ENCODE data around the gene TYK2.
A peak's percentile ranks its signal among the peaks of the same experiment; 100 is the strongest.

The TYK2 gene

GRCh38 chr19:10333758-10334587, 46.4 kb downstream of the TYK2 start:
- DNase-seq (ENCODE audit: low read depth) = no peak

- peak; percentile 97 for DNase-seq (ENCODE audit: low read depth)
These were observed 47.2 kb downstream of the TYK2 start, which contains the start of gene RAVER1 for GRCh38 chr19:10332965-10333757. RAVER1 (minus strand) TSS chr19:10333529; CDS start chr19:10333507, 22 bp downstream.

DNA sequence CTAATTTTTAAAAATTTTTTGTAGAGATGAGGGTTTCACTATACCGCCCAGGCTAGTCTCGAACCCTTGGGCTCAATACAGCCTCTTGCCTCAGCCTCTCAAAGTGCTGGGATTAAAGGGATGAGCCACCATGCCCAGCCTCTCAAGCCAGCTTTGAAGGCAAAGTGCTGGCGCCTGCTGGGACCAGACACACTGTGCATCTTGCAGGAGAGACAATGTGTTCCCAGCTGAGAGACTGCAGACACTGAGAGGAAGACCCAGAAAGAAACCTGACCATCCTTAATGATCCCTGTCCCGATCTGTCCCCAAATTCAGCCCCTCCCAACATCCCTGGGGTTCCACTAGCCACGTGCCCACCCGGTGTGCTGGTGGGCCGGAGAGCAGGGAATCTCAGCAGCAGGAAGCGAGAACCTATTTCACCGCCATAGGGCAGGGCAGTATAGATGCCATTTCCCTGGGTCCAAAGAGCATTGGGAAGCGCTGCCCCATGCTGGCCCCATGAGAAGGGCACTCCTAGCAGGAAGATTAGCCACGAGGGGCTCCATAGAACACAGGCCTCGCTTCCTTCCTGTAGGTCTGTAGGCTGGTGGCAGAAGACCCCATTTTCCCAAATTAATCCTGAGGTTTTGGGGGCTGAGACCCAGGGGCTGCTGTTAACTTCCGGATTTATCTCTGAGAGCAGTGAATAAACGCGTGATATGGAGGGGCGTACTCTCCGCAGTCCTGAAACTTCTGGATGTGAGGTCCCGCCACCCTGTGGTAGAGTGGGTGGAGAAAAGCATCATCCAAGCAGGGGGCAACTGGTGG, 48.0 kb downstream of the TYK2 start:
- DNase-seq (ENCODE audit: low read depth) = no peak

GRCh38 chr19:10329555-10329954, 50.8 kb downstream of the TYK2 start:
- DNase-seq (ENCODE audit: low read depth) = no peak

DNA sequence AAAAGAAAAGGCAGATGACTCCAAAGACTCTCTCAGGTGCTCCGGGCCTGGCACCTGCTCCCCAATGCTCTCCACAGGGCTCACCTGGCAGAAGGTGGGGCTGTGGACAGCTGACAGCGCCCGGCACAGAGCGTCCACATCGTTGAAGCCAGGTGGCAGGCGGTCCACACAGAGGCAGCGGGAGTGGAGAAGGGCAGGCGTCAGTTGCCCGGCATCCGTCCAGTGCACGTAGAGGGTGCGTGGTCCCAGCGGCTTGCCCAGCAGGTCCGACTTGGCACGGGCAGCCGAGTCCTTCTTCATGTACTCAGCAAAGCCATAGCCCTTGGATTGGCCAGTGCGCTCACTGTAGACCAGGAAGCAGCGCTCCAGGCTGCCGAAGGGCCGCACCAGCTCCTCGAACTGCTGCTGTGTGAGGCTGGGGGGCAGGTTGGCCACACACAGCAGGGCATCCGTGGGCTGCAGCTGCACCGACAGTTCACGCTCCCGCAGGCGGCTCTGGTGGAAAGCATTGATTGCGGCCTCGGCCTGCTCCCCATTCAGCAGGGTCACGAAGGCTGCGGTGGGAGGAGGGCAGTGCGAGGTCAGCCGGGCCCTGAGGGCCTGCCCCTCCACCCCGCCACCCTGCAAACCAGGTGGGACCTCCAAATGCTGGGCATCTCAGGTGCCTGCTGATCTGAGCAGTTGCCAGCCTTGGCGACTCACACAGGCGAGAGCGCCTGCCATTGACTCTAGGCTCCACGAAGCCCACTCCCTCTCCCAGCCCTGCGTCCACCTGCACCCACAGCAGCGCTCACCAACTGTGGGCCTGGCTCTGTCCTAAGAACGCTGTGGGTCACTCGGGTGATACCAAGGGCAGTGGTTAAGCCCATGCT, 51.6 kb downstream of the TYK2 start:
- no peak for DNase-seq (ENCODE audit: low read depth)

- DNase-seq (ENCODE audit: low read depth) = no peak
These were observed 52.6 kb downstream of the TYK2 start for GRCh38 chr19:10327793-10328192.

DNA sequence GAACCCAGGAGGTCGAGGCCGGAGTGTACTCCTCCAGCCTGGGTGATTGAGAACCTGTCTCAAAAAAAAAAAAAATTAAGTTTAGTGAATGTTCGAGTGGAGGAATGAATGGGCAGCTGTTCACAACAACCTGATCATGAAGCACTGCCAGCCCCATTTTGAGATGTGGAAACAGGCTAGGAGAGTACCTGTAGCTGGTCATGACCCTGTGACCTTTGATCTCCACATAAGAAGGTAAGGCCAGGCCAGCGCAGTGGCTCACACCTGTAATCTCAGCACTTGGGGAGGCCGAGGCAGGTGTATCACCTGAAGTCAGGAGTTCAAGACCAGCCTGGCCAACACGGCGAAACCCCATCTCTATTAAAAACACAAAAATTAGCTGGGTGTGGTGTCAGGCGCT, 54.6 kb downstream of the TYK2 start:
- no peak for DNase-seq (ENCODE audit: low read depth)

DNA sequence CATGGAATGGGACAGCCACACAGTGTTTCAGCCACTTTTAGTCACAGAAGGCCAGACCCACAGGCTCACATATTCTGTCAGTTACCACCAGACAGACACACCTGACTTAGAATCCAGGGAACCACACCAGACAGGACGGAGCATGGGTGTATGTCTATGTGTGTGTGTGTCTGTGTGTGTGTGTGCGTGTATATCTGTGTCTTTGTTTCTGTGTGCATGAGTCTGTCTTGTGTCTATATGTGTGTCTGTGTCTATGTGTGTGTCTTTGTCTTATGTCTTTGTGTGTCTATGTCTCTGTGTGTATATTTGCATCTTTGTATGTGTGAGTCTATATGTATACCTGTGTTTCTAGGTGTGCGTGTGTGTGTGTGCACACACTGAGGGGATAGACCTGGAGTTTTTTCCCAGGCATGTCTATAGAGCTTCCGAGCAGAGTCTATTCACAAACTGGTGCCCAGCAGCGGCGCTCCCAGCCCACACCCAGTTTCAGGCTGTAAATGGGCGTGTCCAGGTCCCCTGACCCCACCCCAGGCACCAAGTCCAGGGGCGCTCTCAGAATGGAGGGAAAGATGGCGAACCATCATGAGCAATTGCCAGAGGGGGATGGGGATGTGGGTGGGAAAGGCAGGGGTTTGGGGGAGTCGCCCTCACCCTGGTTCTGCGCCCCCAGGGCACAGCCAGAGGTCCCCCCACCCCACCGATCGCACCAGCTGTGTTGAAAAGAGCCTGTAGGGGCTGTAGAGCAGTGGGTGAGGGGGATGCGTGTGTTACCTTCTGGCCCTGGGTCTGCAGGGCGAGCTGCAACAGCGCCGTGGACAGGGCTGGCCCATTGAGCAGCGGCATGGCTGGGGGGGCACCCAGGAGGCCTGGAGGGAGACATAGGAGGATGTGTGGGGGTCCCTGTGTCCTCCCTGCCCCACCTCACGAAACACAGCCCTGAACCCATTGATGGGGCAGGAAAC, 58.2 kb downstream of the TYK2 start:
- DNase-seq (ENCODE audit: low read depth) = no peak

DNA sequence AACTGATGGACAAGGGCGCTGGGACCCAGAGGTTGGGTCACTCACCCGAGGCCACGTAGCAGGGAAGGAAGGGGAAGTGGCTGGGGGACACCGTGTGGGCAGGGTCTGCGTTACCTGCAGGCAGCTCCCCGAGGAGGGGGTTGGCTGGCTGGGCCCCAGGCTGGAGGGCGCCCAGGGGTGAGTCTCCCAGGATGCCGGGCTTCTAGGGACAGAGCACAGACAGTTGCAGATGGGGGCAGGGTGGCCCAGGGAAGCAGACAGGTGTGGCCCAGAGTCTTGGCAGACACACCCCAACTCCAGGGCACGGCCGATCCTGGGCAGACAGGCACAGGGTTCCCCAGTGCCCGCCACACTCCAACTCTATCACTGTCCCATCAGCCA, 59.0 kb downstream of the TYK2 start:
- DNase-seq (ENCODE audit: low read depth) = no peak

GRCh38 chr19:10320602-10321416, 59.6 kb downstream of the TYK2 start:
- DNase-seq (ENCODE audit: low read depth) = no peak

- DNase-seq (ENCODE audit: low read depth) = no peak
These were observed 61.3 kb downstream of the TYK2 start for GRCh38 chr19:10318807-10319682.

- no peak for DNase-seq (ENCODE audit: low read depth)
These were observed 62.4 kb downstream of the TYK2 start for GRCh38 chr19:10317857-10318462.

- no peak for DNase-seq (ENCODE audit: low read depth)
These were observed 63.1 kb downstream of the TYK2 start for GRCh38 chr19:10317045-10317856.

GRCh38 chr19:10316229-10317044, 63.9 kb downstream of the TYK2 start:
- DNase-seq (ENCODE audit: low read depth) = no peak

DNA sequence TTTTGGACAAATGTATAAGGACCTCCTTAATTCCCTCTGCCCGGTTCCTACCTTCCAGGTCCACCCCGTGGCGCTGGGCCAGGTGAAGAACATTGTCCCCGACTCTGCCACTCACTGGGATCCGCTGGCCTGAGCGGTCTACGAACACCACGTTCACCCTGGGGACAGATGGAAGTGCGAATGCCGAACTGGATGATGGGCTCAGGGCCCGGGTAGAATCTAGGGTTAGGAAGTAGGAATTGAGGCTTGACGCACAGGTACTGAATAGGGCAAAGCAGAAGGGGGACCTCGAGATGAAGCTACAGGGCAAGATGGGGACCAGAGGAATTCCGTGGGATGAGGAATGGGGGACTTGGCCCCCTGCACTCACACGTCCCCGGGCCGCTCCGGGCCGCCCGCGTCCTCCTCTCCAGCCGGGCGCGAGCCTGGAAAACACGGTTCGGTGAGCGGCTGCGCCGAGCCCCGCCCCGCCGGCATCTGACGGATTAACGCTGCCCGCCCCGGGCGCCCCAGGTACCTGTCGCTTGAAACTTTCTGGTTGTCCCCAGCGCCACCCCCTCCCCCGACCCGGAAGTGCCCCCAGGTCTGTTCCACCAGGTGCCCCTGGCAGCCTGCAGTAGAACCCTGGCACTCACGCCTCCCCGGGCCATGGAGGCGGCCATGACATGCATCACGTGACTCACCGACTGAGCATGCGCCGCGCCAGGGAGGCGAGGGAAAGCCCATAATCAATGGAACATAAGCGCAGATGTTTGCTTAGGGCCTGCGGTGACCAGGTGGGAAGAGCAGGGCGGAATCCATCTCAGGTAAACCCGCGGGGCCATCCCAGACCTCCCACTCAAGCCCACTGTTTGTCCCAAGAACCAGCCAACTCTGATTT, 64.8 kb downstream of the TYK2 start, which contains the start of gene FDX2:
FDX2 (minus strand) TSS at position 681 of the 880 bp plus-strand sequence; CDS start at position 662, 19 bp downstream.
- DNase-seq (ENCODE audit: low read depth) = peak; percentile 82
